Measurements from ENCODE around the gene GMDS.

GMDS gene

GRCh38 chr6:1644516-1645060 is 600.8 kb downstream of the GMDS start:
- DNase-seq (ENCODE audit: low read depth), result no peak

- DNase-seq (ENCODE audit: low read depth), result no peak
These were observed 601.5 kb downstream of the GMDS start for GRCh38 chr6:1643830-1644445.

GRCh38 chr6:1643111-1643510 is 602.3 kb downstream of the GMDS start:
- DNase-seq (ENCODE audit: low read depth), result no peak

- DNase-seq (ENCODE audit: low read depth), result no peak
These were observed 604.0 kb downstream of the GMDS start for GRCh38 chr6:1641343-1641885.

- no peak for DNase-seq (ENCODE audit: low read depth)
These were observed 604.9 kb downstream of the GMDS start for GRCh38 chr6:1640476-1640875.

GRCh38 chr6:1639430-1639829 is 606.0 kb downstream of the GMDS start:
- no peak for DNase-seq (ENCODE audit: low read depth)

- DNase-seq (ENCODE audit: low read depth), result no peak
These were observed 608.2 kb downstream of the GMDS start for GRCh38 chr6:1636971-1637871.

- no peak for DNase-seq (ENCODE audit: low read depth)
These were observed 609.1 kb downstream of the GMDS start for GRCh38 chr6:1636272-1636825.

GRCh38 chr6:1635305-1636010 is 609.9 kb downstream of the GMDS start:
- no peak for DNase-seq (ENCODE audit: low read depth)

GRCh38 chr6:1634081-1634480 is 611.3 kb downstream of the GMDS start:
- DNase-seq (ENCODE audit: low read depth), result no peak

GRCh38 chr6:1633366-1634021 is 611.9 kb downstream of the GMDS start:
- DNase-seq (ENCODE audit: low read depth), result no peak

GRCh38 chr6:1631251-1631650 is 614.2 kb downstream of the GMDS start:
- no peak for DNase-seq (ENCODE audit: low read depth)

GRCh38 chr6:1630771-1631217 is 614.6 kb downstream of the GMDS start:
- peak; percentile 43 for DNase-seq (ENCODE audit: low read depth)

- no peak for DNase-seq (ENCODE audit: low read depth)
These were observed 615.1 kb downstream of the GMDS start for GRCh38 chr6:1630212-1630770.

GRCh38 chr6:1629316-1629715 is 616.1 kb downstream of the GMDS start:
- DNase-seq (ENCODE audit: low read depth), result no peak

GRCh38 chr6:1627827-1628560 is 617.4 kb downstream of the GMDS start:
- no peak for DNase-seq (ENCODE audit: low read depth)

GRCh38 chr6:1626481-1626880 is 618.9 kb downstream of the GMDS start:
- no peak for DNase-seq (ENCODE audit: low read depth)

- no peak for DNase-seq (ENCODE audit: low read depth)
These were observed 619.5 kb downstream of the GMDS start for GRCh38 chr6:1625794-1626435.

- peak; percentile 72 for DNase-seq (ENCODE audit: low read depth)
These were observed 620.3 kb downstream of the GMDS start for GRCh38 chr6:1624851-1625781.

Measured in EH (cell line).